Measurements from ENCODE around the gene COX4I1.
"Not testable (repeated sequence)": the region's sequence is repeated elsewhere in the genome, so short reads cannot be mapped to it uniquely, and the experiment has no call there.

Gene COX4I1

DNA sequence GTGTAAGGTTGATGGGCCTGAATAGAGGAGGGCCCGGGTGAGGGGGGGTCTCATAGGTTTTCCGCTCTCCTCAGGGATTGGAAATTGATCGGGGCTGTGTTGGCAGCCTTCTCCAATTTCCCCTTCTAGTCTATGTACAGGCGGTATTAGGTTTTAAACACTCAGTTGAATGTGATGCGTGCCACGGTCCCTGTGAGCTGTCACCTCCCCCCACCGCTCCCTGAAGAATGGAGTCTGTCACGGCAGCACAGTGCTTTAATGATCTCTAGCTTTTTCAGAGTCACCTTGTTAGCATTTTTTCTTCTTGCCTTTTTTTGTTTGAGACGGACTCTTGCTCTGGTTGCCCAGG, 800 bp downstream of the COX4I1 start:
- no peak for DNase-seq (ENCODE audit: low read depth in 2 of 2)

DNA sequence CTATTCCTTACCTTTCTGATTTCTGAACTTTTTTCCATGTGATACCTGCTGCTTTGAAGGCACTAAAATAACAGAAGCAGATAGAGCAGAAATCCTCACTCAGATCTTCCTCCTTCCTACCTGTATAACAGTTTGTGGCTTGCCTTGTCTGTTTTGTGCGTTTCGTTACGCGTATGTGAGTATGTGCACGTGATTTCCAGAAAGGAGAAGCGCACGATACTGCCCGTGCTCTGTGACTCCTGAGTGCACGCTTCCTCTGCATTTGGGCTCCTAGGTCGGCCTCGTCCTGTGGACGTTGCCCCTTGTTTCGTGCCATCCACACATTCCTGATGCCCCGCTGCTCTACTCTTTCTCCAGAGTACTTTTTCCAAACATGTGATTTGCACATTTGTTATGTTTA, 4.1 kb downstream of the COX4I1 start:
- DNase-seq (ENCODE audit: low read depth in 2 of 2) = no peak

DNA sequence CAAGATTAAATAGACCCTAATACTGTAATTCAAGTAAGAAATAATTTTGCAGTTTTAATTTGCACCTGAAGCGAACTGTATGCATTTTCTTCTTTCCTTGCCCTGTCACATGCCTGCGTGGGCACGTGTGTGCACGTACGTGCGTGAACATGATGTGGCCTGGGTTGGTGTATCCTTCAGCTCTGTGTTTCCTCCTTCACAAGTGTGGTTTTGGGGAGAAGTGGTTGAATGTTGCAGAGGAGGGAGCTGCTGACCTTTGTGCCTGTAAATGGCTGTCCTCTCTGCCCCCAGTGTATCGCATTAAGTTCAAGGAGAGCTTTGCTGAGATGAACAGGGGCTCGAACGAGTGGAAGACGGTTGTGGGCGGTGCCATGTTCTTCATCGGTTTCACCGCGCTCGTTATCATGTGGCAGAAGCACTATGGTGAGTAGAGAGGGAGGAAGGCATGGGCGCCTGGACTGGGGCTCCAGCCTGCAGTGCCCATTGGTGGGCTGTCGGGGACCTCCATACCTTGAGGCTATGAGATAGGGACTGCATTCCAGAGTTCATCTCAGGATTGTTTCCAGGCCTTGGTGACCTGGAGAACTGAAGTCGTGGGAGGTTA, 6.0 kb downstream of the COX4I1 start:
- DNase-seq (ENCODE audit: low read depth in 2 of 2) = no peak

DNA sequence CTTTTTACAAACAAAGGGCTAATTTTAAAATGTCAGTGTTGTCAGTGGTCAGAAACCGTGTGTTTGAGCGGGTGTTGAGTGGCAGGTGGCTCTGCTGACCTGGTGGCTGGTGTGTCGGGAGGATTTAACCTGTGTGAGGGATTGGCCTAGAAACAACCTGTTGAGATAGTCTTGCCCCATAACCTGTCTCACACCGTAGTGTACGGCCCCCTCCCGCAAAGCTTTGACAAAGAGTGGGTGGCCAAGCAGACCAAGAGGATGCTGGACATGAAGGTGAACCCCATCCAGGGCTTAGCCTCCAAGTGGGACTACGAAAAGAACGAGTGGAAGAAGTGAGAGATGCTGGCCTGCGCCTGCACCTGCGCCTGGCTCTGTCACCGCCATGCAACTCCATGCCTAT, 7.0 kb downstream of the COX4I1 start:
- DNase-seq (ENCODE audit: low read depth in 2 of 2) = no peak

DNA sequence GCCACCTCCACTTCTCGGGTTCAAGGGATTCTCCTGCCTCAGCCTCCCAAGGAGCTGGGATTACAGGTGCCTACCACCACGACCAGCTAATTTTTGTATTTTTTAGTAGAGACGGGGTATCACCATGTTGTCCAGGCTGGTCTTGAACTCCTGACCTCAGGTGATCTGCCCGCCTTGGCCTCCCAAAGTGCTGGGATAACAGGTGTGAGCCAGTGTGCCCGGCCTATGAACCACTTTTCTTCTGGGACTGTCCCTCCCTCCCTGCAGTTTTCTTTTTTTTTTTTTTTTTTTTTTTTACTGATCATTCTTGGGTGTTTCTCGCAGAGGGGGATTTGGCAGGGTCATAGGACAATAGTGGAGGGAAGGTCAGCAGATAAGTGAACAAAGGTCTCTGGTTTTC, 7.8 kb downstream of the COX4I1 start:
- not testable (repeated sequence) for DNase-seq (ENCODE audit: low read depth in 2 of 2)

DNA sequence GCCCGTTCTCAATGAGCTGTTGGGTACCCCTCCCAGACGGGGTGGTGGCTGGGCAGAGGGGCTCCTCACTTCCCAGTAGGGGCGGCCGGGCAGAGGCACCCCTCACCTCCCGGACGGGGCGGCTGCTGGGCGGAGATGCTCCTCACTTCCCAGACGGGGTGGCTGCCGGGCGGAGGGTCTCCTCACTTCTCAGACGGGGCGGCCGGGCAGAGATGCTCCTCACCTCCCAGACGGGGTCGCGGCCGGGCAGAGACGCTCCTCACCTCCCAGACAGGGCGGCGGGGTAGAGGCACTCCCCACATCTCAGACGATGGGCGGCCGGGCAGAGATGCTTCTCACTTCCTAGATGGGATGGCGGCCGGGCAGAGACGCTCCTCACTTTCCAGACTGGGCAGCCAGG, 8.6 kb downstream of the COX4I1 start:
- not testable (repeated sequence) for DNase-seq (ENCODE audit: low read depth in 2 of 2)

DNA sequence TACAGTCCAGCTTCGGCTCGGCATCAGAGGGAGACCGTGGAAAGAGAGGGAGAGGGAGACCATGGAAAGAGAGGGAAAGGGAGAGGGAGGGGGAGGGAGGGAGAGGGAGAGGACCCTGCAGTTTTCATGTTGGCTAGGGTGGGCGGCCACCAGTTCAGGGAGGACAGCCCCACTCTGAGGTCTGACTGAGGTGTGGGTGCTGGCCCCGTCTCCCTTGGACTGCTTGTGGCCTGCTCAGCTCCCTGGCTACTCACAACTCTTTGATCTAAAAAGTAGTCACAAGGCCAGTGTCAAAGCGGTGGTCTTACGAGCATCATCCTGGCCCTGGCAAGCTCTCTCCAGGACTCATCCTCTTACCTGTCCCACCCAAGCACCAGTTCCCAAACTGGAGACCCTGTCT, 9.4 kb downstream of the COX4I1 start:
- DNase-seq (ENCODE audit: low read depth in 2 of 2) = no peak

DNA sequence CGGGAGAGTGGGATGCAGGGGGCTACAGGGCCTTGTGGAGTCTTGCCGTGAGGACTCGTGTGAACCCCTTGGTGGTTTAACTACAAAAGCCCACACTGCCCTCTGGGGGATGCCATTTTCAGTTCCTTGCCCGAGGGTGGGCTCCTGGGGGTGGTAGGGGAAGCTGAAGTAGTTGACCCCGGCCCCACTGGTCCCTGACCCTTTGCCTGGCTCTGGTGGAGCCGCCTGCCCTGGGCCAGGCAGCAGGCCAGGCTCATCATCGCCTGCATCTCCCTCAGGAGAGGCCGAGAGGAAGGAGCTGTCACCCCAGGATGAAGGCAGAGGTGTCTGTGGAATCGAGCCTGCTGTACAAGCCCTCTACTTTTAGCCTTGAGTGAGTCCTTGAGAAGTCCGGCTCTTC, 10.2 kb downstream of the COX4I1 start:
- DNase-seq (ENCODE audit: low read depth in 2 of 2) = no peak

DNA sequence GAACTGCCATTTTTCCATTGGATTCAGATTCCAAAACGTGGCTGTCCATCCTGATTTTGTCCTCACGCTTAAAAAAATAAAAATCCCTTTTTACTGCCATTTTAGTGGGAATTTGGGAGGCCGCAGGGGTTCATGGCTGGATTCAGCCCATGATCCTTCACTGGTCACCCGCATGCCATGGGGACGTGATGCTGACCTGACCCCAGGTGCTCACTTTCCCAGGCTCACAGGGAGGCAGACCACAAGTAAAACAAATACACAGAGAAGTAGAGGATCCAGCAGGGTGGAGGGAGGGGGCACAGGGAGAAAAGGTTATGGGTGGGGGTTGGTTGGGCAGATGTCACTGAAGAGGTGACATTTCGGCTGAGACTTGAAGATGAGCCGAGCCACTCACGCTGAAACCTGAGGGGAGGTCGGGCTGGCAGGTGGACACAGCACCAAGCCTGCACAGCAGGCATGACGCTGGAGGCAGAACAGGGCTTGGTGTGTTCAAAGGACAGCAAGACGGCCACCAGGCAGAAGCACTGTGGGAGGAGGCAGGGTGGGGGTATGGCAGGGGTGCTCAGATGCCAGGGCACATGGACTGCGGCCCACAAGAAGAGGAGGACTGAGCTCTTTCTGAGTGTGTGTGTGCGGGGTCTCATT, 10.7 kb downstream of the COX4I1 start:
- no peak for DNase-seq (ENCODE audit: low read depth in 2 of 2)

DNA sequence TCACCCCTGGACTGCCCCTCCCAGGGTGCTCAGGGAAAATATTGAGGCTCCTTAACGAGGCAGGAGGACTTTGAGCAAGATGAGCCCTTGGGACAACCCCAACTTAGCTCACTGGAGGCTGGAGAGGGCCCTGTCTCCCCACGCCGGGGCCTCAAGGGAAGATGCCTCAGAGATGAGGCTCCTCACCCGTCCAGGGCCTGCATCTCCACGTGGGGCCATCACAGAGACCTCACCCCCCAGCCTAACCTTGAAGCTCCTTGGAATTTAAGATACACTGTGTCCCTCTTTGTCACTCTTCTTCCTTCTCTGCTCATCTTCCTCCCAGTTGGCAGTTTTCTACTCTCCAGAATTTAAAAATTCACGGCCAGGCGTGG, 11.2 kb downstream of the COX4I1 start:
- no peak for DNase-seq (ENCODE audit: low read depth in 2 of 2)

DNA sequence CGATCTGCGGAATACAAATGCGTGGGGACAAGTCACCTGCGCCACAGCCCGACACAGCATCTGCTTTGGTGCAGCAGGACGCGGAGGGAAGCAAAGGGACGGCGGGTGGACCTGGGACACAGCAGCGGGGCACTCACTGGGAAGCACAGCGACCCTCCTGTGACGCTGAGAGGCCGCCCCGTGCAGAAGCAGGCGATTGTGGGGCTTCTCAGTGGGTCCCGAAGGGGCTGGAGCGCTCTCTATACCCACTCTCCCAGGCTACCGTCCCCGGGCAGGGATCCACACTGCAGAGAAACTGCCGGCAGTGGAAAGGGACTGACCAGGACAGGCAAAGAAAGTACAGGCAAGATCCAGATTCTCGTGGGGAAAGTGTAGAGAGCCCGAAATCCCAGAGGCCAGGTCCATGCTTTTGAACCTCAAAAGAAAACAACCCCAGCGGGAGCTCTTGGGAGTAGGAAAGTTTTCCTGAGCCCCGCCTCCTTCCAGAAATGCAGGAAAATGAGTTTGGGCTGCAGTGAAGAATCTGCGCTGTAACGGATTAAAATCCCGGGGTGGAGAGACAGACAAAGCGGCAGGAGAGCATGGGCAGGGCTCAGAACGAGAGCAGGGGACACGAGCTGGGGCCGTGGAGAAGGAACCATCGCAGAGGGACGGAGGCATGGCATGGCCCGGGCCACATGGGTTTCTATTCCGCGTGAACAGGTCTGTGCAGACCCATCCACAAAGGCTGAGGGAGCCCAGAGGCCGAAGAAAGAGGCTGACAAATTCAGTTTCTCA, 12.7 kb downstream of the COX4I1 start:
- no peak for DNase-seq (ENCODE audit: low read depth in 2 of 2)

DNA sequence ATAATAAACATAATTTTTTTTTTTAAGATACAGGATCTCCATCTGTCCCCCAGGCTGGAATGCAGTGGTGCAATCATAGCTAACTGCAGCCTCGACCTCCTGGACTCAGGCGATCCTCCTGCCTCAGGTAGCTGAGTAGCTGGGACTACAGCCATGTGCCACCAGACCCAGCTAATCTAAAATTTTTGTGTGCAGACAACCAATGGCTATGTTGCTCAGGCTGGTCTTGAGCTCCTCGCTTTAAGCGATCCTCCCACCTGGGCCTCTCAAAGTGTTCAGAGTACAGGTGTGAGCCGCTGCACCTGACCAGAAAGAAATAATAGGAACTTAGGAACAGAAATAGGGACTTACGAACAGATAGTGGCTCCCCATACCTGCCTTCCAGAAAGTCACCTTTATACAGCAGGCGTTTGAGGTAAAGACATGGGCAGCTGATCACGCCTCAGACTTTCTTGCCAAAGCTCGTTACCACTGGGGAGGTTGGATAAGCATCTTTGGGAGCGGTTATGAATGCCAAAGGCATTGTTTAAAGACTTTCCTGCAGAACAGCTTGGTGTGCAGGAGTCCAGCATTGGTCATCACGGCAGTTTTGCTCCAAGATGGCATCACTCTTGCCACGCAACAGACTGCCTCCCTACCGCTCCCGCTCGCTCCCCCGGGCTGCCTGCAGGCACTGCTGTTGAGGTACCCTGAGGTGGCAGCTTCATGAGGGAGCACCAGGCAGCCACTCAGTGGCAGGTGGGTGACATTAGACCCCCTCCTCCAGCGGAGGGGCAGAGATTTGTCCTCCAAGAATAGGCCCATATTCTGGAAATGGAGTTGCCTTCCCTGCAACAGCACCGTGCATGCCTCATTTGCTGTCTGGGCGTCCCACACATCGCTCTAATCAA, 13.6 kb downstream of the COX4I1 start:
- DNase-seq (ENCODE audit: low read depth in 2 of 2) = no peak

DNA sequence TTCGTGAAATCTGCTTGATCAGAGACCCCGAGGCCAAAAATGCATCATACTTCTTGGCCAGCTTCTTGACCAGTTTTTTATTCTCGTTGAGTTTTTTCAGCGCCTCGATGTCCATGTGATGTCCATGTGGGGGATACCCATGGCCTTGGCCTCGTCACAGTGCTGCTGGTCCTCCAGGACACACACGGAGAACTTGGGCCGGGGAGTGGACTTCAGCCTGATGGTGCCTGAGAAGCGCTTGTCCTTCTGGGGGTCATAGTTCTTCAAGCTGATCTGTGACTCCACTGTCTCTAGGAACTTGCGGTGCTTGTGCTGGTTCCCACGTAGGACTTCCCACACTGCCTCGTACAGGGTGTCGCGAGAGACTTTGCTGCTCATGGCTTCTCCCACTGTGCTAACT, 16.7 kb downstream of the COX4I1 start:
- no peak for DNase-seq (ENCODE audit: low read depth in 2 of 2)

DNA sequence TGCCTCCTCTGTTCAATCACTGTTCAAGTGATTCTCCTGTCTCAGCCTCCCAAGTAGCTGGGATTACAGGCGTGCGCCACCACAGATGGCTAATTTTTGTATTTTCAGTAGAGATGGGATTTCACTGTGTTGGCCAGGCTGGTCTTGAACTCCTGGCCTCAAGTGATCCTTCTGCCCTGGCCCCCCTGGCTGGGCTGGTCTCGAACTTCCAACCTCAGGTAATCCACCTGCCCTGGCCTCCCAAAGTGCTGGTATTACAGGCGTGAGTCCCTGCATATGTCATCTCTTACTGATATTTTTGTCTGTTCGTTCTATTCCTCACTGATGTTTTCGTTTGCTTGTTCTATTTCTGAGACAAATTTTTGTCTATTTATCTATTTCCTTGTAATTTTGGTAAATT, 17.7 kb downstream of the COX4I1 start:
- not testable (repeated sequence) for DNase-seq (ENCODE audit: low read depth in 2 of 2)

DNA sequence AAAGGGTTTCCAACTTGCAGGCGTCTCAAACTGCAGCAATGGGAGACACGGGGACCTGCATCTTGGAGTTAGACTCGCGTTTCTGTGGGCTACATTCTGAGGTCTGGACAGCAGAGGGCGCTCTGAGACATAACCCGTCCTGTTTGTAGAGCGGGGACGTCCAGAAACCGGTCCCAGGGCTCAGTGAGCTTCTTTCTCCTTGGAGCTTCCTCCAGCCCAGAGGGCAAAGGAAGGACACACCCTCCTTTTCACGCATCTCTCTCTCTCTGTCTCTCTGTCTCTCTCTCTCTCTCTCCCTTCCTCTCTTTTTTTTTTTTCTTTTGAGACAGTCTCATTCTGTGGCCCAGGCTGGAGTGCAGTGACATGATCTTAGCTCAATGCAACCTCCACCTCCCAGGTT, 19.8 kb downstream of the COX4I1 start:
- peak; percentile 83 to 84 for DNase-seq (ENCODE audit: low read depth in 2 of 2)

DNA sequence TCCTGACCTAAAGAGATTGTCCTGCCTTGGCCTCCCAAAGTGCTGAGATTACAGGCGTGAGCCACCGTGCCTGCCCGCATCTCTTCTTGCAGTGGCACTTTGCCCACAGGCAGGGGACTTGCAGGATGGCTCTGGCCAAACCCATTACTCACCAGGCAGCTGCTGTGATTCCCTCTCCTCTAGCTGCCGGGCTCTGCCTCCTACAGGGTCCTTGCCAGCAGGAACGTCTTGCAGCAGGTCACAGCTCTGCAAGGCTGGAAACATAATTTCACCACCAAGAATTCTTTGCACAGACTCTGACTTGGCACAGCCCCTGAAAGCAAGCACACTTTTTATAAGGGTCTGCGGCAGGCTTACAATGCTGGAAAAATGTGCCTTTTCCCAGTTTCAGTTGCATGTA, 20.3 kb downstream of the COX4I1 start:
- no peak for DNase-seq (ENCODE audit: low read depth in 2 of 2)

DNA sequence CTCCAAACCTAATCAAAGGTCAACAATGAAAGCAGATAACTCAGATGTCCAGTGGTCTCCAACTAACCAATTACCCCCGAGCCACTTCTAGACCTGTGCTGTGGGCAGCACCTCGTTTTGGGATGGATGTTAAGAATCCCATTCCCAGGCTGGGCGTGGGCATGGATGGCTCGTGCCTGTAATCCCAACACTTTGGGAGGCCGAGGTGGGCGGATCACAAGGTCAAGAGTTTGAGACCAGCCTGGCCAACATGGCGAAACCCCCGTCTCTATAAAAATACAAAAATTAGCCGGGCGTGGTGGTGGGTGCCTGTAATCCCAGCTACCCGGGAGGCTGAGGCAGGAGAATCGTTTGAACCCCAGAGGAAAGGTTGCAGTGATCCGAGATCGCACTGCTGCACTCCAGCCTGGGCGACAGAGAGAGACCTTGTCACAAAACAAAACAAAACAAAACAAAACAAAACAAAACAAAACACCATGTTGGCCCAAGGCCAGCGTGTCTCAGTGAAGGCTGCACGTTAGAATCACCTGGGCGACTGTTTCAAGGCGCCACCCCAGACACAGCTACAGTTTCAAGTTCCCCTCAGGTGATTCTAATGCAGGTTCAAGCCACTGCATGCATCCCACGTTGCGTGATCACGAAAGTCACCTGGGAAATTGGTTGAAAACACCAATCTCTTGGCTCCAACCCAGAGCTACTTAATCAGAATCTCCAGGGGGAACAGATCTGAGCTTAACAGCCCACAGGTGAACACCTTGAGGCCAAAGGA, 21.3 kb downstream of the COX4I1 start:
- DNase-seq (ENCODE audit: low read depth in 2 of 2) = no peak

DNA sequence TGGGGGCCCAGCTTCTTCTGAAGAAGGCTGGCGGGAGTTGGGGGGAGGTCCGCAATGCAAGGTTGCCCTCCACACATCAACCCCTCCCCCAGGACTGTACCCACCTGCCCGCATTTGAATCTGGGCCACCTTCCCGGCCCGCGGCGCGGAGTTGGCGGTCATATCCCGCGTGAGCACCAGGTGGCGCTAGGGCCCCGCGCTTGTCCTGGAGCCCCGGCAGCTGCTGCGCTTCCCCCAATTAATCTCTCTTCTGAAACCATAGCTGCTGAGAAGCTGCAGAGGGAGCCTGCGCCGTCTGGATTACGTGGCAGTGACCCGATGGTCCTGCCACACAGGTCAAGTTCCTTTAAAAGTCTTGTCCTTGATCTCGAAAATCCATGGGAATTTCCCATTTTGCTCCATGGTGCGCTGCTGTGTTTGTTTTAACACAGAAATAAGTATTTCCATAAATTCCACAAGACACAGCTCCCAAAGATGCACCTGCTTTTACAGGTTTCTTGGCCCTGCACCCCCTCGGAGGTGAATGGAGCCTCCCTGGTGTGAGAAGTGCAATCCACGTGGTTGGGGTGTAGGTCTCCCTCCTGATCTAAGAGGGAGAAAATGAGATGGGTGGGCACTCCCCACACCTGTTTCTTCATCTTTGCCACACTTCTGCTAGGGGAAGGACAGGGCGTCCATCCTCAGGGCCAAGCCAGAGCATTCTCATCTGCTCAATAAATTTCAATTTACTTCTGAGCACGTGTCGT, 22.1 kb downstream of the COX4I1 start:
- DNase-seq (ENCODE audit: low read depth in 2 of 2) = peak; percentile 79 to 80

DNA sequence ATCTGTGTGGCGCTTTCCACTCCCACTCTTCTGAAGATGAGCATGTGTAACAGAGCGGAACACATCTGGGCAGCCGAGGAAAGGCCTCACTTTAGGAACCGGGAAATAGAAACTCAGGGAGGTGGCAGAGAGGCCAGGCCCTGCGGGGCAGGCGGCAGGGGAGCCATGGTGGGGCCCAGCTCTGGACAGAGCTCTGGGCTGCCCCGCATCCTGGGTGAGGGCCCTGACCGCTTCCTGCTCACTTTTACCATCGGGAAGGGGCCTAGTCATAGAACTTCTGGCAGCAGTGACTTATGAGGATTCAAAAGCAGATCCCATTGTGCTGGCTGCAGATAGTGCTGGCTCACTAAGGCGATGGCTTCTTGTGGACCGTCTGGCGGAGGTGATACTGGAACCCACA, 22.6 kb downstream of the COX4I1 start:
- DNase-seq (ENCODE audit: low read depth in 2 of 2) = no peak

DNA sequence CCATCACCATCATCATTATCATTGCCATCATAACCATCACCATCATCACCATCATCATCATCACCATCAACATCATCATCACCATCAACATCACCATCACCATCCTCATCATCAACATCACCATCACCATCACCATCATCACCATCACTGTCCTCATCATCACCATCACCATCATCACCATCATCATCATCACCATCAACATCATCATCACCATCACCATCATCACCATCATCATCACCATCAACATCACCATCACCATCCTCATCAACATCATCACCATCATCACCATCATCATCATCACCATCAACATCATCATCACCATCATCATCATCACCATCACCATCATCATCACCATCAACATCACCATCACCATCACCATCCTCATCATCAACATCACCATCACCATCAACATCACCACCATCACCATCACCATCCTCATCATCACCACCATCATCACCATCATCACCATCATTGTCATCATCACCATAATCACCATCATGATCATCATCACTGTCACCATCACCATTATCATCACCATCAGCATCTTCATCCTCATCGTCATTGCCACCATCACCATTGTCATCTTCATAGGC, 23.9 kb downstream of the COX4I1 start:
- DNase-seq (ENCODE audit: low read depth in 2 of 2) = no peak

Data from stimulated activated CD4-positive, alpha-beta T cell treated with anti-CD3 and anti-CD28 coated beads, Interleukin-1b, Interleukin-23, amount 100 ng/mL, for 4 hours (primary cell).